ENCODE results near the gene CLDN1. TPM values are rescaled to one million over a fixed set of nuclear protein-coding genes. Genes with fewer than 3 reads are reported as not detected.

The CLDN1 gene
- total and polyA plus RNA-seq, 2 donors (not counting 1 experiment from before 2014, with no cell fraction given) = 3.0 to 7.1 TPM

DNA sequence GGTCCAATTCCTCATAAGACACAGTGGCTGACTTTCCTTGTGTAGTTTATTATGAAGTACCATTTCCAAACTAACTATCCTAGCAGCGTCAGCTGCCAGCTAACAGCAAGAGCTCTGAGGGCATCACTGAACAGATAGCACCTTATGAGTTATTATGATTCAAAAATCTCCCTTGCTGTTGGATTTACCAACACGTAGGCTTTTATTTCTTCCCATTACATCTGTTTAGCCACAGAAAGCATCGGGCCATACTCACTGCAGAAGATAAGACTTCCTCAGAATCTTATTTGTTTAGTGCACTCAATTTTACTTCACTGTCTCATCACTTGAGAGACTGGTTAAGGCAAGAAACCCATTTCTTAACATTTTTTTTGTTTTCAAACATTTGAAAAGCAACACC is 16.2 kb downstream of the CLDN1 start:
- Histone ChIP-seq H2AFZ (ENCODE audit: low read length) (no peak overlapping the region), H3K36me3 (ENCODE audit: control insufficient read depth, insufficient read depth, low read length) (no peaks in the 10 kb centered on the region), H3K79me2 (ENCODE audit: control insufficient read depth, insufficient read depth, low read length) (no peaks in the 10 kb centered on the region), H3K4me2 (ENCODE audit: extremely low read depth, insufficient read depth, low read length) (no peak overlapping the region), H3K4me1 (ENCODE audit: control insufficient read depth, extremely low read depth, insufficient read depth, low read length) (no peaks in the 10 kb centered on the region), H3K9me3 (ENCODE audit: control insufficient read depth, insufficient read depth, low read depth, low read length) (no peaks in the 10 kb centered on the region), H3K27ac (ENCODE audit: insufficient read depth, low read length) (no peak overlapping the region), H3K4me3 (replicated peaks in 1 of 4; ENCODE audit: control extremely low read depth in 1 of 4, insufficient read depth in 1 of 4, low read depth in 3 of 4, low read length in 4 of 4) (no peak overlapping the region), H3K27me3 (ENCODE audit: control insufficient read depth, insufficient read depth, low read length) (no peaks in the 10 kb centered on the region), H4K20me1 (ENCODE audit: control insufficient read depth, extremely low read depth, insufficient read depth, low read length) (no peaks in the 10 kb centered on the region), H3K9ac (ENCODE audit: insufficient read depth, low read length) (no peak overlapping the region)
- TF ChIP-seq EZH2 (IDR thresholded peaks at IDR 0.05; ENCODE audit: low read length, missing control alignments) = no peak
- TF ChIP-seq, protein P1, sequence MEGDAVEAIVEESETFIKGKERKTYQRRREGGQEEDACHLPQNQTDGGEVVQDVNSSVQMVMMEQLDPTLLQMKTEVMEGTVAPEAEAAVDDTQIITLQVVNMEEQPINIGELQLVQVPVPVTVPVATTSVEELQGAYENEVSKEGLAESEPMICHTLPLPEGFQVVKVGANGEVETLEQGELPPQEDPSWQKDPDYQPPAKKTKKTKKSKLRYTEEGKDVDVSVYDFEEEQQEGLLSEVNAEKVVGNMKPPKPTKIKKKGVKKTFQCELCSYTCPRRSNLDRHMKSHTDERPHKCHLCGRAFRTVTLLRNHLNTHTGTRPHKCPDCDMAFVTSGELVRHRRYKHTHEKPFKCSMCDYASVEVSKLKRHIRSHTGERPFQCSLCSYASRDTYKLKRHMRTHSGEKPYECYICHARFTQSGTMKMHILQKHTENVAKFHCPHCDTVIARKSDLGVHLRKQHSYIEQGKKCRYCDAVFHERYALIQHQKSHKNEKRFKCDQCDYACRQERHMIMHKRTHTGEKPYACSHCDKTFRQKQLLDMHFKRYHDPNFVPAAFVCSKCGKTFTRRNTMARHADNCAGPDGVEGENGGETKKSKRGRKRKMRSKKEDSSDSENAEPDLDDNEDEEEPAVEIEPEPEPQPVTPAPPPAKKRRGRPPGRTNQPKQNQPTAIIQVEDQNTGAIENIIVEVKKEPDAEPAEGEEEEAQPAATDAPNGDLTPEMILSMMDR (conservative IDR thresholded peaks at IDR 0.05 in 1 of 2, IDR thresholded peaks at IDR 0.05 in 1 of 2; ENCODE audit: low read depth in 1 of 2, low read length in 2 of 2) = no peak
- no peak for DNase-seq (ENCODE audit: low read depth in 2 of 2)

DNA sequence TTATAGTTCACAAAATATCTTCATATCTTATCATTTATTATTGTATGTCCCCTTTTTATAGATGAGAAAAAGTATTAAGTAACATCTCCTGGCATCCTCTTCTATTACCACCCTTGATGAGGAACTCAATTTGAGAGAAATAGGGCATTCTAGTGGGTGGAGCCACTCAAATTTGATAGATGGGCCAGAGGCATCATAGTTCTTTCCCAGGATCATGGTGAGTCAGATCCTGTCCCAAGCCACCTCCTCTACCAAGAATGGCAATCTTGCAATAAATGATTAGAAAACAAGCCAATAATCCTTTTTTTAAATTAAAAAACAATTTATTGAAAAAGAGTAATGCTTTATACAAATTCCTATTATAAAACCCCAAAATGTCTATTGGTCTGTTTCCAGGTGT is 16.8 kb downstream of the CLDN1 start:
- Histone ChIP-seq H3K36me3 (ENCODE audit: control insufficient read depth, insufficient read depth, low read length) (no peaks in the 10 kb centered on the region), H3K27ac (ENCODE audit: insufficient read depth, low read length) (no peak overlapping the region), H3K27me3 (ENCODE audit: control insufficient read depth, insufficient read depth, low read length) (no peaks in the 10 kb centered on the region), H2AFZ (ENCODE audit: low read length) (no peak overlapping the region), H3K79me2 (ENCODE audit: control insufficient read depth, insufficient read depth, low read length) (no peaks in the 10 kb centered on the region), H3K9me3 (ENCODE audit: control insufficient read depth, insufficient read depth, low read depth, low read length) (no peaks in the 10 kb centered on the region), H3K4me2 (ENCODE audit: extremely low read depth, insufficient read depth, low read length) (no peak overlapping the region), H3K4me1 (ENCODE audit: control insufficient read depth, extremely low read depth, insufficient read depth, low read length) (no peaks in the 10 kb centered on the region), H3K9ac (ENCODE audit: insufficient read depth, low read length) (no peak overlapping the region), H4K20me1 (ENCODE audit: control insufficient read depth, extremely low read depth, insufficient read depth, low read length) (no peaks in the 10 kb centered on the region), H3K4me3 (replicated peaks in 1 of 4; ENCODE audit: control extremely low read depth in 1 of 4, insufficient read depth in 1 of 4, low read depth in 3 of 4, low read length in 4 of 4) (no peak overlapping the region)
- peak in 1 of 2 donors; percentile 28 for DNase-seq (ENCODE audit: low read depth in 2 of 2)
- no peak for TF ChIP-seq EZH2 (IDR thresholded peaks at IDR 0.05; ENCODE audit: low read length, missing control alignments)
- TF ChIP-seq, protein P1 (conservative IDR thresholded peaks at IDR 0.05 in 1 of 2, IDR thresholded peaks at IDR 0.05 in 1 of 2; ENCODE audit: low read depth in 1 of 2, low read length in 2 of 2) = no peak

DNA sequence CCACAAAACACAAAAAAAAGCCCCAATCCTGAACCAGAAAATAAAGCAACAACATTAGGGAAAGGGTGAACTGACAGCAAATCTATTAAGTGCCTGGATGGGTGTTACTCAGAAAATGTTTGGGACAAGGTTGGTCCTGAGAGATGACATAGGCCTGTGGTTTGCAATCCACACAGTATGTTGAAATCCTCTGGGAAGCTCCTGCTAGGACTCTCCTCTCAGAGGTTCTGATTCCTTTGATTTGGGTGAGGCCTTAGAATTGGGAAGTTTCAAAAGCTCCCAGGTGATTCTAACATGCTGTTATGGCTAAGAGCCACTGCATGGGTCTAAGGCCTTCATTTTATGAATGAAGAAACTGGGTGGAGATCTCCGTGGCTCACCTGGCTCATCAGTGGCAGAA is 18.4 kb downstream of the CLDN1 start:
- no peak for TF ChIP-seq EZH2 (IDR thresholded peaks at IDR 0.05; ENCODE audit: low read length, missing control alignments)
- TF ChIP-seq, protein P1 (conservative IDR thresholded peaks at IDR 0.05 in 1 of 2, IDR thresholded peaks at IDR 0.05 in 1 of 2; ENCODE audit: low read depth in 1 of 2, low read length in 2 of 2) = no peak
- H3K9me3 ChIP-seq (ENCODE audit: control insufficient read depth, insufficient read depth, low read depth, low read length) = no peaks in the 10 kb centered on the region
- H4K20me1 ChIP-seq (ENCODE audit: control insufficient read depth, extremely low read depth, insufficient read depth, low read length) = no peaks in the 10 kb centered on the region

More for the DNA sequence above, 18.4 kb downstream of the CLDN1 start:
- no peaks in the 10 kb centered on the region for H3K79me2 ChIP-seq (ENCODE audit: control insufficient read depth, insufficient read depth, low read length)
- no peak overlapping the region for H3K9ac ChIP-seq (ENCODE audit: insufficient read depth, low read length)
- H3K27me3 ChIP-seq (ENCODE audit: control insufficient read depth, insufficient read depth, low read length) = no peaks in the 10 kb centered on the region
- no peaks in the 10 kb centered on the region for H3K36me3 ChIP-seq (ENCODE audit: control insufficient read depth, insufficient read depth, low read length)
- no peak overlapping the region for H2AFZ ChIP-seq (ENCODE audit: low read length)
- no peak overlapping the region for H3K4me2 ChIP-seq (ENCODE audit: extremely low read depth, insufficient read depth, low read length)
- no peak overlapping the region for H3K27ac ChIP-seq (ENCODE audit: insufficient read depth, low read length)
- DNase-seq (ENCODE audit: low read depth in 2 of 2) = no peak
- H3K4me3 ChIP-seq (replicated peaks in 1 of 4; ENCODE audit: control extremely low read depth in 1 of 4, insufficient read depth in 1 of 4, low read depth in 3 of 4, low read length in 4 of 4) = no peak overlapping the region
- H3K4me1 ChIP-seq (ENCODE audit: control insufficient read depth, extremely low read depth, insufficient read depth, low read length) = no peaks in the 10 kb centered on the region

All from fibroblast of lung (primary cell).